ENCODE results near the gene NAALADL2. TPM values are rescaled to one million over a fixed set of nuclear protein-coding genes. Genes with fewer than 3 reads are reported as not detected.

NAALADL2 gene
- total and polyA plus RNA-seq, 8 donors, result 0.76 to 15.4 (median 7.9) TPM

DNA sequence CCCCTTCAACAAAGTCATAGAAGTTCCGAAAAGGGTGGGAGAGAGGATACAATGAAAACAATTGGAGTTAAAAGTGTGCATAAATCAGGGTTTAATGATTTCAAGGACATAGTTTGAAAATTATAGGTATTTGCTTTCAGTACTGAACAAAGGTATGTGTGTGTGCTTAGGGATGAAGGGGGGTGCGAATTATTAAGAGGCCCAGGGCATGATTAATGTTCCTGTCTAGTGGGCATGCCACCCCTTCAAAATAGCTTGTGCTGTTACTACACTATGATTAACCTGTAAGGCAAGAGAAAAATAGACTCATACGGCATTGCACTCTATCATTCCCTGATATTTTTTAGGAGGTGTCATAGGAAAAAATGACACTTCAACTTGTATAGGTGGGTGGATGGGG is 731.6 kb downstream of the NAALADL2 start:
- Histone ChIP-seq H3K9me3 (peaks cover 0 to 1% (median 0%) of the 10 kb centered on the region in 4 donors), H3K27me3 (no peaks in the 10 kb centered on the region), H3K36me3 (no peaks in the 10 kb centered on the region), H3K27ac (no peak overlapping the region), H3K4me3 (no peak overlapping the region), H3K4me1 (no peaks in the 10 kb centered on the region)
- DNase-seq (no peak), ATAC-seq (peak in 1 of 4 donors; percentile 58), FAIRE-seq (no peak)
- 20 to 28% methylated on average over 3 of the region's 3 CpGs for WGBS, 2 donors
- TF ChIP-seq, protein P1, sequence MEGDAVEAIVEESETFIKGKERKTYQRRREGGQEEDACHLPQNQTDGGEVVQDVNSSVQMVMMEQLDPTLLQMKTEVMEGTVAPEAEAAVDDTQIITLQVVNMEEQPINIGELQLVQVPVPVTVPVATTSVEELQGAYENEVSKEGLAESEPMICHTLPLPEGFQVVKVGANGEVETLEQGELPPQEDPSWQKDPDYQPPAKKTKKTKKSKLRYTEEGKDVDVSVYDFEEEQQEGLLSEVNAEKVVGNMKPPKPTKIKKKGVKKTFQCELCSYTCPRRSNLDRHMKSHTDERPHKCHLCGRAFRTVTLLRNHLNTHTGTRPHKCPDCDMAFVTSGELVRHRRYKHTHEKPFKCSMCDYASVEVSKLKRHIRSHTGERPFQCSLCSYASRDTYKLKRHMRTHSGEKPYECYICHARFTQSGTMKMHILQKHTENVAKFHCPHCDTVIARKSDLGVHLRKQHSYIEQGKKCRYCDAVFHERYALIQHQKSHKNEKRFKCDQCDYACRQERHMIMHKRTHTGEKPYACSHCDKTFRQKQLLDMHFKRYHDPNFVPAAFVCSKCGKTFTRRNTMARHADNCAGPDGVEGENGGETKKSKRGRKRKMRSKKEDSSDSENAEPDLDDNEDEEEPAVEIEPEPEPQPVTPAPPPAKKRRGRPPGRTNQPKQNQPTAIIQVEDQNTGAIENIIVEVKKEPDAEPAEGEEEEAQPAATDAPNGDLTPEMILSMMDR (IDR thresholded peaks at IDR 0.05), result no peak
- intact Hi-C loops (cut with DNase I), result no loop called here

DNA sequence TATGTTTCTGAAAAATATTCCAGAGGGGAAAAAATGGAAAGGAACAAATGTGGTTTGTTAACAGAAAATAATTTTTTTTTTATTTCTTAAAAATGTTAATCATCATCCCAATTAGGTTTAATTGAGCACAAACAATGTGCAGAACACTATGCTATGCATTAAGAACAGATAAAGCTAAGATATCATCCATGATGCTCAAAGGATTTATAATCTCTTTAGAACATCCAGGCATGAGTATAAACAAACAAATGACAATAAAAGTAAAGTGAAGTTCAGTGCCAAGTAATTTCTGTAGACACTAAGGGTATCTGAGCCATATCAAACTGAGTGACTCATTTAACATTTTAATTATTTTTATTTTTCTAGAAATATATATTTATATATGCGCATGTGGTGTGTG is 732.2 kb downstream of the NAALADL2 start:
- no peaks in the 10 kb centered on the region for H3K36me3 ChIP-seq
- H3K4me3 ChIP-seq, result no peak overlapping the region
- H3K9me3 ChIP-seq, result no peaks in the 10 kb centered on the region
- no peak for FAIRE-seq
- H3K4me1 ChIP-seq, result no peaks in the 10 kb centered on the region
- H3K27ac ChIP-seq, result no peak overlapping the region
- intact Hi-C loops (cut with DNase I), result no loop called here
- WGBS, 2 donors, result 93 to 97% methylated on average over 1 of the region's 1 CpG
- H3K27me3 ChIP-seq, result no peaks in the 10 kb centered on the region
- DNase-seq, result no peak
- TF ChIP-seq, protein P1 (IDR thresholded peaks at IDR 0.05), result no peak
- ATAC-seq, result no peak

DNA sequence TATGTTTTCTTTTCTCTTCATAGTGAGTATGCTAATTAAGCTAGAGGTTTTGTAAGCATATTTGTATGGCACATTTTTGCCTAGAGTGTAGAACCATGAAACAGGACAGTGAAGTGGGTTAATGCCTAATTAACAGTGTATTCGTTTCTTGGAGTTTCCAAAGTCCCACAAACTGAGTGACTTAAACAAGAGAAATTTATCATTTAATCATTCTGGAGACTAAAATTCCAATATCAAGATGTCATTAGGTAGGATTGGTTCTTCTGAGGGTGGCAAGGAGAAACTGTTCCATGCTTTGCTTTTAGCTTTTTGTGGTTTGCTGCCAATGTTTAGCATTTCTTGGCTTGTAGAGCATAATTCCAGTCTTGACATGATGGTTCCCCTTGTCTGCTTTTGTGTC is 734.2 kb downstream of the NAALADL2 start:
- Histone ChIP-seq H3K4me3 (no peak overlapping the region), H3K9me3 (no peaks in the 10 kb centered on the region), H3K36me3 (no peaks in the 10 kb centered on the region), H3K4me1 (no peaks in the 10 kb centered on the region), H3K27ac (no peak overlapping the region), H3K27me3 (no peaks in the 10 kb centered on the region)
- ATAC-seq (no peak), FAIRE-seq (no peak), DNase-seq (no peak)
- 60 to 79% methylated on average over 1 of the region's 1 CpG for WGBS, 2 donors
- TF ChIP-seq, protein P1 (IDR thresholded peaks at IDR 0.05), result no peak
- intact Hi-C loops (cut with DNase I), result no loop called here

DNA sequence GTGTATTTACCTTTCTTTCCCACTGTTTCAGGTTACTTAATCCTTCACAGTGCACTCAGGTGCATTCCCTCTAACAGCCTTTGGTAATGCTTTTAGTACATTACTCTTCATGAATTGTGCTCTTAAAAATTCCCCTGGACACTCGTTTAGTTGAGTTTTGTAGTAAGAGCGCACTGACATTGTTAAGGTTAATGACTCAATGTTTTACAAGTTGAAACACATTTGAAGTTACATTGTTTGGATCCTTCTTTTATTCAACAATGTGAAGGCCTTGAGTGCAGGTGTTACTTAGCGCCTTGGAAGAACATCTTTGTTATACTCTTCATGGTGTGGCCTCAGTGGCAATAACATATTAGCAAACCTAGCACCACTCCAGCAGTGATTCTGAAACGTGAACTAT is 739.6 kb downstream of the NAALADL2 start:
- FAIRE-seq, result no peak
- TF ChIP-seq, protein P1 (IDR thresholded peaks at IDR 0.05), result no peak
- Histone ChIP-seq H3K4me3 (no peak overlapping the region), H3K27ac (no peak overlapping the region), H3K4me1 (no peaks in the 10 kb centered on the region), H3K9me3 (no peaks in the 10 kb centered on the region), H3K36me3 (no peaks in the 10 kb centered on the region), H3K27me3 (no peaks in the 10 kb centered on the region)
- no peak for DNase-seq
- intact Hi-C loops (cut with DNase I), result no loop called here
- no peak for ATAC-seq
- WGBS, 2 donors, result 75 to 80% methylated on average over 4 of the region's 4 CpGs

DNA sequence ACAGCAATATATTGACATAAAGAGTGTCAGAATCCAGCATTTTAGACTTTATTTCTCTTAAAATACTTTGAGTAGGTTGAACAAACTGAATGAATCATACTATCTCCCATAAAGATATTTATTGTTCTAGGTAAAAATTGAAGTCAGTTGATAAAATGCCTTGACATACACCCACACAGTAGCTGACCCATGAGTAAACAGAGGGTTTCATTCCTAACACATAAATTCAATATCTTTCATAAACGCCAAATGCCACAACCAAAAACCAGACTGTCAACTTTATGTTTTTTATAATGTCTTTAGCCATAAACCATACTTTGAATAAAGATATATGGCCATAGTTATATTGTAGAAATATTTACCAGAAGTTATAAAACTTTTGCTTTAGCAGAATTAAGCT is 742.4 kb downstream of the NAALADL2 start:
- intact Hi-C loops (cut with DNase I), result no loop called here
- no peak for DNase-seq
- no peak for ATAC-seq
- H3K36me3 ChIP-seq, result no peaks in the 10 kb centered on the region
- no peak overlapping the region for H3K27ac ChIP-seq
- H3K4me1 ChIP-seq, result no peaks in the 10 kb centered on the region
- no peak overlapping the region for H3K4me3 ChIP-seq
- FAIRE-seq, result no peak
- H3K27me3 ChIP-seq, result no peaks in the 10 kb centered on the region
- H3K9me3 ChIP-seq, result no peaks in the 10 kb centered on the region
- TF ChIP-seq, protein P1 (IDR thresholded peaks at IDR 0.05), result no peak
- 32 to 45% methylated on average over 1 of the region's 1 CpG for WGBS, 2 donors
